Transverse colon (tissue), 4 donors: ENCODE data around the gene EMX2. TPM values are rescaled to one million over a fixed set of nuclear protein-coding genes. Genes with fewer than 3 reads are reported as not detected.

Experiments used
- DNase-seq: peaks from one replicate; pipeline ENCODE4 v3.0.0-alpha.2; 2019
- H3K27ac ChIP-seq, 4 donors: fragments of 200-600 bp; sonication (generic); 2 replicates each; pipeline ENCODE4 v1.5.1; 2016 to 2018; ENCODE audit warnings: inconsistent platforms in 4 of 4
- H3K27me3 ChIP-seq: fragments of 200-600 bp; sonication (generic); 2 replicates; pipeline ENCODE4 v1.5.1; 2017; ENCODE audit warnings: inconsistent platforms
- H3K36me3 ChIP-seq, 4 donors: fragments of 200-600 bp; sonication (generic); 2 replicates each; pipeline ENCODE4 v1.5.1; 2017 to 2019; ENCODE audit warnings: inconsistent platforms in 4 of 4
- H3K4me1 ChIP-seq, 4 donors: fragments of 200-600 bp; sonication (generic); 2 replicates each; pipeline ENCODE4 v1.5.1; 2017 to 2020; ENCODE audit warnings: inconsistent platforms in 4 of 4
- H3K4me3 ChIP-seq, 4 donors: fragments of 200-600 bp; sonication (generic); 1 replicate in 1 of 4; 2 replicates in 3 of 4; pipeline versions ENCODE4 v1.5.1 to v1.6.1; 2017 to 2019; ENCODE audit warnings: inconsistent platforms in 4 of 4
- H3K9me3 ChIP-seq, 2 donors: fragments of 200-600 bp; sonication (generic); 2 replicates each; pipeline ENCODE4 v1.5.1; 2017 to 2019; ENCODE audit warnings: inconsistent platforms in 2 of 2
- CTCF ChIP-seq, 5 experiments: fragments of 200-600 bp in 3 of 5; fragments of 450-650 bp in 2 of 5; sonication (generic) in 3 of 5; IDR thresholded peaks; 1 replicate in 2 of 5; 2 replicates in 3 of 5; pipeline ENCODE4 v1.5.1; 2016 to 2017; ENCODE audit warnings: antibody characterized with exemption in 5 of 5, inconsistent platforms in 3 of 5, mild to moderate bottlenecking in 2 of 5, moderate library complexity in 1 of 5
- EP300 ChIP-seq: sonication (generic); formaldehyde crosslinking; IDR thresholded peaks from one replicate; pipeline ENCODE4 v1.6.1; 2017; ENCODE audit warnings: antibody characterized with exemption, low read depth
- POLR2A ChIP-seq: fragments of 450-650 bp; IDR thresholded peaks from one replicate; pipeline ENCODE4 v1.6.1; 2016; ENCODE audit warnings: antibody characterized with exemption, mild to moderate bottlenecking, moderate library complexity
- POLR2AphosphoS5 ChIP-seq, 3 donors: sonication (generic); formaldehyde crosslinking; IDR thresholded peaks; one replicate each; pipeline ENCODE4 v1.6.1; 2016; ENCODE audit warnings: antibody characterized with exemption in 3 of 3
- WGBS, 2 donors: methylation state at CpG; one replicate each; pipeline ENCODE4 v1.1.5; 2018; ENCODE audit warnings: low coverage in 1 of 2; 5-methylcytosine and 5-hydroxymethylcytosine counted together
- in situ Hi-C, 4 donors: fragments of 200-750 bp; cut with MboI; loops; one replicate each; pipeline versions ENCODE4 v1.15.0 to v1.15.1; 2017; ENCODE audit warnings: low sequenced_read_pairs in 3 of 4, low pct_ligation_motif_present in 1 of 4, low pct_unique_long_range_greater_than_20kb in 1 of 4
- intact Hi-C: fragments of 100-400 bp; cut with DNase I; formaldehyde crosslinking; loops from one replicate; pipeline ENCODE4 v1.15.1; 2023; ENCODE audit warnings: low total_unique reads
- total RNA-seq, 4 donors: library from RNA; depleted of rRNA; stranded (reverse); fragments of >200 nt; gene quantifications; one replicate each; pipeline ENCODE4 v1.1.0, GENCODE V29; 2016

The EMX2 gene
- total RNA-seq, 4 donors from 2014 or later, result 0.95 TPM; not detected in 3

- WGBS, 2 donors, result 12% methylated on average over 62 of the region's 62 CpGs; no CpG with 5 or more reads in 1 of the 2 donors
- no peak for DNase-seq
- Histone ChIP-seq H3K27me3 (peaks cover 100% of the 10 kb centered on the region), H3K36me3 (no peaks in the 10 kb centered on the region), H3K4me1 (peaks cover 21 to 49% (median 41%) of the 10 kb centered on the region in 4 donors), H3K27ac (no peak overlapping the region), H3K9me3 (no peaks in the 10 kb centered on the region), H3K4me3 (peak overlapping the region in 1 of 4 donors; percentile 14)
- in situ Hi-C loops (loop anchor here in 1 of 4 donors (25.0 kb wide), 2 partner anchors 695 to 920 kb away; no protein-coding TSS in a partner anchor), intact Hi-C loops (no loop called here)
- TF ChIP-seq POLR2AphosphoS5 (IDR thresholded peaks at IDR 0.05) (no peak), EP300 (no peak), CTCF (IDR thresholded peaks at IDR 0.05) (no peak), POLR2A (no peak)
These were observed 439 bp upstream of the EMX2 start for GRCh38 chr10:117541909-117542705.

GRCh38 chr10:117543225-117544003 is 868 bp downstream of the EMX2 start:
- TF ChIP-seq CTCF (IDR thresholded peaks at IDR 0.05) (no peak), POLR2A (no peak), EP300 (no peak), POLR2AphosphoS5 (IDR thresholded peaks at IDR 0.05) (no peak)
- DNase-seq, result no peak
- Histone ChIP-seq H3K9me3 (no peaks in the 10 kb centered on the region), H3K27me3 (peaks cover 100% of the 10 kb centered on the region), H3K27ac (no peak overlapping the region), H3K4me1 (peaks cover 21 to 40% (median 36%) of the 10 kb centered on the region in 4 donors), H3K36me3 (no peaks in the 10 kb centered on the region), H3K4me3 (peak overlapping the region in 2 of 4 donors; percentile 12 to 39)
- intact Hi-C loops (no loop called here), in situ Hi-C loops (loop anchor here in 1 of 4 donors (25.0 kb wide), 2 partner anchors 694 to 919 kb away; no protein-coding TSS in a partner anchor)
- 0 to 9% methylated on average over 5 to 46 of the region's 90 CpGs for WGBS, 2 donors

- no peaks in the 10 kb centered on the region for H3K36me3 ChIP-seq
- no peak for TF ChIP-seq POLR2AphosphoS5 (IDR thresholded peaks at IDR 0.05)
- no peak for TF ChIP-seq EP300
- TF ChIP-seq POLR2A, result no peak
- TF ChIP-seq CTCF (IDR thresholded peaks at IDR 0.05), result no peak
- no peak for DNase-seq
- peaks cover 21 to 40% (median 36%) of the 10 kb centered on the region in 4 donors for H3K4me1 ChIP-seq
- in situ Hi-C loops, result loop anchor here in 1 of 4 donors (25.0 kb wide), 2 partner anchors 693 to 918 kb away; no protein-coding TSS in a partner anchor
- intact Hi-C loops, result no loop called here
- peak overlapping the region in 2 of 4 donors; percentile 12 to 39 for H3K4me3 ChIP-seq
- 4 to 6% methylated on average over 24 to 41 of the region's 41 CpGs for WGBS, 2 donors
- peaks cover 100% of the 10 kb centered on the region for H3K27me3 ChIP-seq
- H3K9me3 ChIP-seq, result no peaks in the 10 kb centered on the region
- H3K27ac ChIP-seq, result no peak overlapping the region
These were observed 1.6 kb downstream of the EMX2 start for GRCh38 chr10:117544004-117544701.
